HL-60/S4 treated with retinoic acid at 250 ng/mL for 4 days and 3 days (cell line): Measurements from ENCODE around the gene SHANK3.
"Not testable (repeated sequence)": the region's sequence is repeated elsewhere in the genome, so short reads cannot be mapped to it uniquely, and the experiment has no call there.

Source experiments
- in situ Hi-C: fragments of 300-500 bp; cut with MboI; formaldehyde crosslinking; loops from 2 replicates; pipeline ENCODE4 v1.7.0; 2022; ENCODE audit warnings: low sequenced_read_pairs

The SHANK3 gene

GRCh38 chr22:50643821-50644101, 28.9 kb upstream of the SHANK3 start:
- in situ Hi-C loops: not testable (repeated sequence)

GRCh38 chr22:50653256-50653655, 19.4 kb upstream of the SHANK3 start:
- in situ Hi-C loops: no loop called here

- in situ Hi-C loops: not testable (repeated sequence)
These were observed 18.0 kb upstream of the SHANK3 start for GRCh38 chr22:50654664-50655063.

- in situ Hi-C loops: no loop called here
These were observed 16.2 kb upstream of the SHANK3 start for GRCh38 chr22:50656122-50657070.

- in situ Hi-C loops: no loop called here
These were observed 14.7 kb upstream of the SHANK3 start for GRCh38 chr22:50657925-50658324.

- in situ Hi-C loops: not testable (repeated sequence)
These were observed 12.9 kb upstream of the SHANK3 start for GRCh38 chr22:50659711-50660110.

- in situ Hi-C loops: no loop called here
These were observed 12.3 kb upstream of the SHANK3 start for GRCh38 chr22:50660306-50660705.

GRCh38 chr22:50665212-50665611, 7.4 kb upstream of the SHANK3 start:
- in situ Hi-C loops: no loop called here

- in situ Hi-C loops: no loop called here
These were observed 6.9 kb upstream of the SHANK3 start for GRCh38 chr22:50665738-50666137.

GRCh38 chr22:50670513-50670912, 2.1 kb upstream of the SHANK3 start:
- in situ Hi-C loops: no loop called here

- in situ Hi-C loops: no loop called here
These were observed 1.6 kb upstream of the SHANK3 start for GRCh38 chr22:50670914-50671538.

- in situ Hi-C loops: no loop called here
These were observed 982 bp upstream of the SHANK3 start for GRCh38 chr22:50671641-50672040.

GRCh38 chr22:50672041-50672440, 582 bp upstream of the SHANK3 start:
- in situ Hi-C loops: no loop called here

GRCh38 chr22:50673231-50674129, 857 bp downstream of the SHANK3 start:
- in situ Hi-C loops: no loop called here

GRCh38 chr22:50674130-50674500, 1.5 kb downstream of the SHANK3 start:
- in situ Hi-C loops: no loop called here

- in situ Hi-C loops: no loop called here
These were observed 2.3 kb downstream of the SHANK3 start for GRCh38 chr22:50674606-50675552.

GRCh38 chr22:50675553-50676179, 3.0 kb downstream of the SHANK3 start:
- in situ Hi-C loops: no loop called here

GRCh38 chr22:50676180-50676636, 3.6 kb downstream of the SHANK3 start:
- in situ Hi-C loops: no loop called here

- in situ Hi-C loops: no loop called here
These were observed 4.3 kb downstream of the SHANK3 start for GRCh38 chr22:50676661-50677492.
